CD14-positive monocyte (primary cell): ENCODE results near the gene ISG20. TPM values are rescaled to one million over a fixed set of nuclear protein-coding genes. Genes with fewer than 3 reads are reported as not detected.
A peak's percentile ranks its signal among the peaks of the same experiment; 100 is the strongest.
"Not testable (repeated sequence)": the region's sequence is repeated elsewhere in the genome, so short reads cannot be mapped to it uniquely, and the experiment has no call there.

ENCODE experiments used
- DNase-seq, 3 donors: peaks; one replicate each; pipeline ENCODE4 v3.0.0-alpha.2; 2011 to 2022
- H2AFZ ChIP-seq: 2 replicates; pipeline ENCODE4 v1.6.0; 2012; ENCODE audit warnings: mild to moderate bottlenecking, low read depth, low read length, inconsistent platforms; ENCODE audit not compliant: insufficient read depth, poor library complexity, severe bottlenecking
- H3K27ac ChIP-seq, 2 donors: 1 replicate in 1 of 2; 2 replicates in 1 of 2; pipeline ENCODE4 v1.5.1; 2012 to 2013; ENCODE audit warnings: low read length in 2 of 2, control low read depth in 1 of 2, inconsistent platforms in 1 of 2, low read depth in 1 of 2, mild to moderate bottlenecking in 1 of 2
- H3K27me3 ChIP-seq, 2 donors: one replicate each; pipeline versions ENCODE4 v1.6.0 to v1.6.1; 2011 to 2013; ENCODE audit warnings: low read length in 2 of 2; ENCODE audit not compliant: control insufficient read depth in 2 of 2, insufficient read depth in 2 of 2
- H3K36me3 ChIP-seq, 2 donors: replicated peaks in 1 of 2; 1 replicate in 1 of 2; 2 replicates in 1 of 2; pipeline versions ENCODE4 v1.5.1 to v1.6.1; 2012 to 2013; ENCODE audit warnings: low read length in 2 of 2, control low read depth in 1 of 2, inconsistent platforms in 1 of 2, mild to moderate bottlenecking in 1 of 2; ENCODE audit not compliant: insufficient read depth in 2 of 2, control insufficient read depth in 1 of 2
- H3K4me1 ChIP-seq, 2 donors: 1 replicate in 1 of 2; 2 replicates in 1 of 2; pipeline versions ENCODE4 v1.5.1 to v1.6.1; 2012 to 2013; ENCODE audit warnings: low read length in 2 of 2, control low read depth in 1 of 2, inconsistent platforms in 1 of 2, mild to moderate bottlenecking in 1 of 2, moderate library complexity in 1 of 2; ENCODE audit not compliant: insufficient read depth in 2 of 2, control insufficient read depth in 1 of 2
- H3K4me2 ChIP-seq: replicated peaks from 2 replicates; pipeline ENCODE3; 2012; ENCODE audit warnings: low read length, moderate library complexity, mild to moderate bottlenecking; ENCODE audit not compliant: poor library complexity, severe bottlenecking; ENCODE audit errors: extremely low read depth
- H3K4me3 ChIP-seq, 3 experiments: fragments of 200-600 bp in 1 of 3; sonication (generic) in 1 of 3; replicated peaks in 1 of 3; 1 replicate in 2 of 3; 2 replicates in 1 of 3; pipeline ENCODE4 v1.5.1; 2011 to 2013; ENCODE audit warnings: low read length in 3 of 3, mild to moderate bottlenecking in 3 of 3, control low read depth in 2 of 3, low read depth in 2 of 3, inconsistent platforms in 1 of 3, moderate library complexity in 1 of 3
- H3K79me2 ChIP-seq: 2 replicates; pipeline ENCODE4 v1.6.0; 2012; ENCODE audit warnings: mild to moderate bottlenecking, control low read depth, inconsistent platforms, low read length, moderate library complexity; ENCODE audit not compliant: insufficient read depth
- H3K9ac ChIP-seq: 2 replicates; pipeline ENCODE4 v1.6.0; 2017; ENCODE audit warnings: low read length, mild to moderate bottlenecking; ENCODE audit not compliant: insufficient read depth, poor library complexity, severe bottlenecking
- H3K9me3 ChIP-seq, 2 donors: replicated peaks in 1 of 2; 1 replicate in 1 of 2; 2 replicates in 1 of 2; pipeline versions ENCODE4 v1.5.1 to v1.6.1; 2012 to 2013; ENCODE audit warnings: low read length in 2 of 2, control low read depth in 1 of 2; ENCODE audit not compliant: control insufficient read depth in 1 of 2, insufficient read depth in 1 of 2
- H4K20me1 ChIP-seq: 2 replicates; pipeline ENCODE4 v1.6.0; 2012; ENCODE audit warnings: mild to moderate bottlenecking, low read length, control low read depth, moderate library complexity; ENCODE audit not compliant: insufficient read depth
- H3K27ac Mint-ChIP-seq, 7 donors: one replicate each; pipeline ENCODE4 v1.8.0; 2020; ENCODE audit warnings: mild to moderate bottlenecking in 7 of 7, mixed read lengths in 7 of 7, moderate library complexity in 6 of 7, inconsistent platforms in 2 of 7
- H3K27me3 Mint-ChIP-seq, 3 donors: one replicate each; pipeline ENCODE4 v1.8.0; 2021 to 2022; ENCODE audit warnings: low read depth in 3 of 3, mild to moderate bottlenecking in 3 of 3, mixed read lengths in 3 of 3, moderate library complexity in 3 of 3, inconsistent platforms in 1 of 3
- H3K36me3 Mint-ChIP-seq, 2 donors: one replicate each; pipeline ENCODE4 v1.8.0; 2020; ENCODE audit warnings: mixed read lengths in 2 of 2, inconsistent platforms in 1 of 2, mild to moderate bottlenecking in 1 of 2
- H3K4me1 Mint-ChIP-seq: one replicate; pipeline ENCODE4 v1.8.0; 2020; ENCODE audit warnings: mild to moderate bottlenecking, mixed read lengths
- H3K4me3 Mint-ChIP-seq, 2 donors: one replicate each; pipeline ENCODE4 v1.8.0; 2020; ENCODE audit warnings: mild to moderate bottlenecking in 2 of 2, mixed read lengths in 2 of 2, moderate library complexity in 1 of 2
- H3K9me3 Mint-ChIP-seq, 7 donors: one replicate each; pipeline ENCODE4 v1.8.0; 2020 to 2022; ENCODE audit warnings: mixed read lengths in 7 of 7, mild to moderate bottlenecking in 6 of 7, moderate library complexity in 6 of 7, inconsistent platforms in 2 of 7
- CTCF ChIP-seq: fragments of 200-600 bp; IDR thresholded peaks from one replicate; pipeline ENCODE4 v1.8.0; 2022; ENCODE audit warnings: antibody characterized with exemption, mild to moderate bottlenecking
- WGBS: methylation state at CpG from one replicate; pipeline ENCODE4 v1.1.5; 2013; ENCODE audit warnings: missing lambda C conversion rate; ENCODE audit not compliant: insufficient coverage; 5-methylcytosine and 5-hydroxymethylcytosine counted together
- intact Hi-C, 2 donors: fragments of 100-400 bp; cut with micrococcal nuclease; formaldehyde crosslinking; loops; one replicate each; pipeline versions ENCODE4 v1.15.0 to v1.15.1; 2023
- polyA plus RNA-seq, 3 donors: library from polyadenylated mRNA; depleted of rRNA in 1 of 3; unstranded in 2 of 3; stranded (reverse) in 1 of 3; fragments of 300-500 nt in 2 of 3; fragments of >200 nt in 1 of 3; fragmentation: Illumina TruSeq in 2 of 3; gene quantifications; 1 replicate in 2 of 3; 2 replicates in 1 of 3; pipeline ENCODE4 v1.2.3, GENCODE V29; 2012 to 2021

ISG20 gene
- polyA plus RNA-seq, 3 donors: 15.6 to 29.3 (median 25.1) TPM

- H4K20me1 ChIP-seq: no peaks in the 10 kb centered on the region
- Mint-ChIP-seq H3K4me1 (peaks cover 38% of the 10 kb centered on the region), H3K27ac (peak overlapping the region in 6 of 7 donors; percentile 69 to 82 (median 76)), H3K9me3 (peaks cover 0 to 2% (median 0%) of the 10 kb centered on the region in 7 donors), H3K27me3 (no peaks in the 10 kb centered on the region), H3K36me3 (peaks cover 46 to 52% of the 10 kb centered on the region in 2 donors), H3K4me3 (no peak overlapping the region)
- TF ChIP-seq CTCF: no peak
- peaks cover 20 to 32% of the 10 kb centered on the region in 2 donors for H3K4me1 ChIP-seq
- no peak for DNase-seq
- H3K4me3 ChIP-seq: no peak overlapping the region
- intact Hi-C loops: no loop called here
- 93% methylated on average over 5 of the region's 7 CpGs for WGBS
- peak overlapping the region in 1 of 2 donors; percentile 55 for H3K27ac ChIP-seq
- H3K27me3 ChIP-seq: no peaks in the 10 kb centered on the region
- H3K9me3 ChIP-seq: no peaks in the 10 kb centered on the region
- H3K36me3 ChIP-seq: peaks cover 32 to 56% of the 10 kb centered on the region in 2 donors
- H3K9ac ChIP-seq: no peak overlapping the region
- H3K4me2 ChIP-seq: no peak overlapping the region
- peaks cover 18% of the 10 kb centered on the region for H3K79me2 ChIP-seq
- H2AFZ ChIP-seq: peak overlapping the region; percentile 62
Observed at GRCh38 chr15:88630798-88631463, 7.9 kb upstream of the ISG20 start.

GRCh38 chr15:88631464-88632028, 7.3 kb upstream of the ISG20 start:
- Mint-ChIP-seq H3K4me1 (peaks cover 39% of the 10 kb centered on the region), H3K27me3 (no peaks in the 10 kb centered on the region), H3K36me3 (peaks cover 42 to 48% of the 10 kb centered on the region in 2 donors), H3K27ac (peak overlapping the region in 6 of 7 donors; percentile 13 to 90 (median 74)), H3K4me3 (peak overlapping the region in 1 of 2 donors; percentile 41), H3K9me3 (peaks cover 0 to 2% (median 0%) of the 10 kb centered on the region in 7 donors)
- Histone ChIP-seq H2AFZ (no peak overlapping the region), H3K4me1 (peaks cover 20 to 32% of the 10 kb centered on the region in 2 donors), H3K9ac (no peak overlapping the region), H3K36me3 (peaks cover 28 to 51% of the 10 kb centered on the region in 2 donors), H3K4me3 (no peak overlapping the region), H3K9me3 (no peaks in the 10 kb centered on the region), H4K20me1 (no peaks in the 10 kb centered on the region), H3K27me3 (no peaks in the 10 kb centered on the region), H3K27ac (peak overlapping the region in 1 of 2 donors; percentile 55), H3K79me2 (peaks cover 18% of the 10 kb centered on the region), H3K4me2 (no peak overlapping the region)
- TF ChIP-seq CTCF: no peak
- 94% methylated on average over 9 of the region's 12 CpGs for WGBS
- DNase-seq: no peak
- intact Hi-C loops: no loop called here

GRCh38 chr15:88632797-88633196, 6.0 kb upstream of the ISG20 start:
- Histone ChIP-seq H3K27ac (peak overlapping the region in 1 of 2 donors; percentile 46), H3K79me2 (peaks cover 14% of the 10 kb centered on the region)
- H3K36me3 Mint-ChIP-seq: peaks cover 36 to 44% of the 10 kb centered on the region in 2 donors

More at GRCh38 chr15:88632797-88633196, 6.0 kb upstream of the ISG20 start:
- intact Hi-C loops, H3K27me3 Mint-ChIP-seq, H3K9ac ChIP-seq, H3K27me3 ChIP-seq, H4K20me1 ChIP-seq, H3K9me3 ChIP-seq, H3K4me2 ChIP-seq, H3K4me3 ChIP-seq, H2AFZ ChIP-seq, H3K9me3 Mint-ChIP-seq: not testable (repeated sequence)
- Mint-ChIP-seq H3K4me3 (peak overlapping the region in 1 of 2 donors; percentile 49), H3K27ac (peak overlapping the region; percentile 58 to 90 (median 80)), H3K4me1 (peaks cover 42% of the 10 kb centered on the region)
- peak in 2 of 3 donors; percentile 23 to 45 for DNase-seq
- Histone ChIP-seq H3K36me3 (peaks cover 26 to 38% of the 10 kb centered on the region in 2 donors), H3K4me1 (peaks cover 22 to 34% of the 10 kb centered on the region in 2 donors)
- 0% methylated on average over 1 of the region's 7 CpGs for WGBS
